SK-N-SH treated with all-trans-retinoic acid at 6 μM for 48 hours (cell line): Measurements from ENCODE around the gene SGCA.

Experiments
- ATAC-seq: fragments of 200-7000 bp; cut with Tn5 transposase; 3 replicates; pipeline ENCODE4 v1.9.1; 2020; ENCODE audit warnings: mild to moderate bottlenecking, moderate library complexity
- ARNTL ChIP-seq: fragments of 450-650 bp; formaldehyde crosslinking; IDR thresholded peaks from 2 replicates; pipeline ENCODE4 v1.5.0; 2020; ENCODE audit warnings: low read depth, mild to moderate bottlenecking, moderate library complexity, borderline replicate concordance
- BACH2 ChIP-seq: fragments of 250-450 bp; sonication (Bioruptor Pico); IDR thresholded peaks from 2 replicates; pipeline ENCODE4 v1.9.0; 2021; ENCODE audit warnings: mild to moderate bottlenecking, borderline replicate concordance
- CSDC2 ChIP-seq: fragments of 250-450 bp; sonication (Bioruptor Pico); IDR thresholded peaks from 2 replicates; pipeline ENCODE4 v1.5.0; 2020; ENCODE audit warnings: mild to moderate bottlenecking, moderate library complexity
- ESRRG ChIP-seq: fragments of 250-450 bp; sonication (Bioruptor Pico); IDR thresholded peaks from 2 replicates; pipeline ENCODE4 v1.6.1; 2021; ENCODE audit warnings: mild to moderate bottlenecking
- GLIS3 ChIP-seq: fragments of 250-450 bp; sonication (Bioruptor Pico); IDR thresholded peaks from 2 replicates; pipeline ENCODE4 v1.5.0; 2020; ENCODE audit warnings: mild to moderate bottlenecking, moderate library complexity
- ISL1 ChIP-seq: fragments of 250-450 bp; sonication (Bioruptor Pico); IDR thresholded peaks from 2 replicates; pipeline ENCODE4 v2.1.2; 2022; ENCODE audit warnings: mild to moderate bottlenecking, moderate library complexity
- OSR1 ChIP-seq: fragments of 250-450 bp; sonication (Bioruptor Pico); IDR thresholded peaks from 2 replicates; pipeline ENCODE4 v1.8.0; 2022; ENCODE audit warnings: moderate library complexity, mild to moderate bottlenecking, inconsistent platforms
- PATZ1 ChIP-seq: fragments of 250-450 bp; sonication (Bioruptor Pico); IDR thresholded peaks from 2 replicates; pipeline ENCODE4 v1.8.0; 2020; ENCODE audit warnings: mild to moderate bottlenecking, moderate library complexity, borderline replicate concordance
- POU6F1 ChIP-seq: fragments of 250-450 bp; sonication (Bioruptor Pico); IDR thresholded peaks from 2 replicates; pipeline ENCODE4 v1.8.0; 2021; ENCODE audit warnings: low read depth, mild to moderate bottlenecking, moderate library complexity, borderline replicate concordance
- PPARA ChIP-seq: fragments of 250-450 bp; sonication (Bioruptor Pico); IDR thresholded peaks from 2 replicates; pipeline ENCODE4 v1.5.0; 2020; ENCODE audit warnings: mild to moderate bottlenecking, borderline replicate concordance
- RARB ChIP-seq: fragments of 250-450 bp; sonication (Bioruptor Pico); IDR thresholded peaks from 2 replicates; pipeline ENCODE4 v1.8.0; 2021; ENCODE audit warnings: mild to moderate bottlenecking, moderate library complexity
- SNAI2 ChIP-seq: fragments of 250-450 bp; sonication (Bioruptor Pico); IDR thresholded peaks from 2 replicates; pipeline ENCODE4 v1.5.0; 2020; ENCODE audit warnings: mild to moderate bottlenecking, moderate library complexity
- TCF4 ChIP-seq: fragments of 250-450 bp; sonication (Bioruptor Pico); IDR thresholded peaks from 2 replicates; pipeline ENCODE4 v1.8.0; 2021; ENCODE audit warnings: mild to moderate bottlenecking, moderate library complexity, borderline replicate concordance
- TOX ChIP-seq: fragments of 250-450 bp; sonication (Bioruptor Pico); IDR thresholded peaks from 2 replicates; pipeline ENCODE4 v1.8.0; 2021; ENCODE audit warnings: mild to moderate bottlenecking, moderate library complexity, borderline replicate concordance
- ZC3H10 ChIP-seq: fragments of 250-450 bp; sonication (Bioruptor Pico); IDR thresholded peaks from 2 replicates; pipeline ENCODE4 v1.5.1; 2021; ENCODE audit warnings: mild to moderate bottlenecking, moderate library complexity
- ZFP3 ChIP-seq: fragments of 250-450 bp; sonication (Bioruptor Pico); IDR thresholded peaks from 2 replicates; pipeline ENCODE4 v1.5.0; 2020; ENCODE audit warnings: mild to moderate bottlenecking, moderate library complexity
- ZNF565 ChIP-seq: fragments of 450-650 bp; formaldehyde crosslinking; conservative IDR thresholded peaks from 2 replicates; pipeline ENCODE4 v1.5.0; 2020; ENCODE audit warnings: low read depth, mild to moderate bottlenecking, moderate library complexity
- ZNF70 ChIP-seq: fragments of 450-650 bp; formaldehyde crosslinking; IDR thresholded peaks from 2 replicates; pipeline ENCODE4 v1.5.0; 2020; ENCODE audit warnings: mild to moderate bottlenecking, moderate library complexity
- TF ChIP-seq, protein P1 (sequence below): fragments of 250-450 bp; sonication (Bioruptor Pico); IDR thresholded peaks from 2 replicates; pipeline ENCODE4 v1.5.0; 2020; ENCODE audit warnings: mild to moderate bottlenecking, moderate library complexity
- TF ChIP-seq, protein P2 (sequence below): fragments of 250-450 bp; sonication (Bioruptor Pico); IDR thresholded peaks from 2 replicates; pipeline ENCODE4 v1.5.1; 2021; ENCODE audit warnings: mild to moderate bottlenecking, moderate library complexity

SGCA gene

DNA sequence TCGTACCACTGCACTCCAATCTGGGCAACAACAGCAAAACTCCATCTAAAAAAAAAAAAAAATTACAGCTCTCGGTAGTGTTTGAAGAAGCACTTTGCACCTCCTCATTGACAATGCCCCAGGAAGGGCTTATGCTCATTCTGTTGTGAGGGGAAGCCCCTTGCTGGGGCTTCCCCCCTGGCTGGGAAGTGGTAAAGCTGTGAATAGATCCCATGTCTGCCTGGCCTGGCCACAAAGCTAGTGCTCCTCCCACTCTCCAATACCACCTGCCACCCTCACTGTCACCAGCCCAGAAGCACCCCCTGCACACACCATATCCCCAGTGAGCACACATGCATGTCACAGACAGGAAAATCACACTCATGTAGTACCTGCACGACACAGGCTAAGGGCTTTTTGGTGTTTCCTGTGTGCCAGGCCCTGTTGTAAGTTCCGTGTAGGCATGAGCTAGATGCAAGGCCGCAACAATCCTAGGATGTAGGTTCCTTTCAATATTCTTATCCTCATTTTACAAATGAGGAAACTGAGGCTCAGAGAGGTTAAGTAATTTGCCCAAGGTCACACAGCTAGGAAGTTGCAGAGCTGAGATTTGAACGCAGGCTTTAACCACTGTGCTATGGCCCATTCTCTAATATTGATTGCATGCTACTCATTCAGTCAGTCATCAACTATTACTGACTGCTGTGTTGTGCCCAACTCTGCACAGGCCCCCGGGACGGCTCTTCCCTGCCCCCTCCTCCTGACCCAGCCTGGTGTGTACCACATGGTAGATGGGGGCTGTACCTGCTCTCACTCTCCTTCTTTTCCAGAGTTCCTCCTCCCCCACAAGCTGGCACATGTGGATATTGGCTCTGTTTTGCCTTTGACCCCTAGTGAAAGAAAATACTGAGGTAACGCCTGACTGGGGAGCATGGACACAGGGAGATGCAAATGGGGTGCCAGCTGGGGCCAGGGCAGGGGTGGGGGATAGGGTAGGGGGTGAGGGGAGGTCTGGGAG lies 47.5 kb downstream of the SGCA start:
- TF ChIP-seq TCF4 (CRISPR knock-in tag) (no peak), ZC3H10 (CRISPR knock-in tag) (no peak), ISL1 (CRISPR knock-in tag) (no peak), SNAI2 (CRISPR knock-in tag) (no peak)
- ATAC-seq = no peak

GRCh38 chr17:50214976-50215760 lies 49.4 kb downstream of the SGCA start:
- no peak for ATAC-seq
- no peak for TF ChIP-seq RARB (CRISPR knock-in tag)
- no peak for TF ChIP-seq ESRRG (CRISPR knock-in tag)
- TF ChIP-seq TOX (CRISPR knock-in tag) = no peak

GRCh38 chr17:50217591-50217990 lies 51.8 kb downstream of the SGCA start:
- TF ChIP-seq PPARA (no peak), GLIS3 (CRISPR knock-in tag) (no peak), ZFP3 (CRISPR knock-in tag) (no peak), ISL1 (CRISPR knock-in tag) (no peak), ZNF565 (CRISPR knock-in tag) (no peak), TOX (CRISPR knock-in tag) (no peak), PATZ1 (CRISPR knock-in tag) (no peak), CSDC2 (CRISPR knock-in tag) (no peak)
- TF ChIP-seq, protein P1, sequence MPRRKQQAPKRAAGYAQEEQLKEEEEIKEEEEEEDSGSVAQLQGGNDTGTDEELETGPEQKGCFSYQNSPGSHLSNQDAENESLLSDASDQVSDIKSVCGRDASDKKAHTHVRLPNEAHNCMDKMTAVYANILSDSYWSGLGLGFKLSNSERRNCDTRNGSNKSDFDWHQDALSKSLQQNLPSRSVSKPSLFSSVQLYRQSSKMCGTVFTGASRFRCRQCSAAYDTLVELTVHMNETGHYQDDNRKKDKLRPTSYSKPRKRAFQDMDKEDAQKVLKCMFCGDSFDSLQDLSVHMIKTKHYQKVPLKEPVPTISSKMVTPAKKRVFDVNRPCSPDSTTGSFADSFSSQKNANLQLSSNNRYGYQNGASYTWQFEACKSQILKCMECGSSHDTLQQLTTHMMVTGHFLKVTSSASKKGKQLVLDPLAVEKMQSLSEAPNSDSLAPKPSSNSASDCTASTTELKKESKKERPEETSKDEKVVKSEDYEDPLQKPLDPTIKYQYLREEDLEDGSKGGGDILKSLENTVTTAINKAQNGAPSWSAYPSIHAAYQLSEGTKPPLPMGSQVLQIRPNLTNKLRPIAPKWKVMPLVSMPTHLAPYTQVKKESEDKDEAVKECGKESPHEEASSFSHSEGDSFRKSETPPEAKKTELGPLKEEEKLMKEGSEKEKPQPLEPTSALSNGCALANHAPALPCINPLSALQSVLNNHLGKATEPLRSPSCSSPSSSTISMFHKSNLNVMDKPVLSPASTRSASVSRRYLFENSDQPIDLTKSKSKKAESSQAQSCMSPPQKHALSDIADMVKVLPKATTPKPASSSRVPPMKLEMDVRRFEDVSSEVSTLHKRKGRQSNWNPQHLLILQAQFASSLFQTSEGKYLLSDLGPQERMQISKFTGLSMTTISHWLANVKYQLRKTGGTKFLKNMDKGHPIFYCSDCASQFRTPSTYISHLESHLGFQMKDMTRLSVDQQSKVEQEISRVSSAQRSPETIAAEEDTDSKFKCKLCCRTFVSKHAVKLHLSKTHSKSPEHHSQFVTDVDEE (CRISPR knock-in tag) = no peak
- TF ChIP-seq, protein P2, sequence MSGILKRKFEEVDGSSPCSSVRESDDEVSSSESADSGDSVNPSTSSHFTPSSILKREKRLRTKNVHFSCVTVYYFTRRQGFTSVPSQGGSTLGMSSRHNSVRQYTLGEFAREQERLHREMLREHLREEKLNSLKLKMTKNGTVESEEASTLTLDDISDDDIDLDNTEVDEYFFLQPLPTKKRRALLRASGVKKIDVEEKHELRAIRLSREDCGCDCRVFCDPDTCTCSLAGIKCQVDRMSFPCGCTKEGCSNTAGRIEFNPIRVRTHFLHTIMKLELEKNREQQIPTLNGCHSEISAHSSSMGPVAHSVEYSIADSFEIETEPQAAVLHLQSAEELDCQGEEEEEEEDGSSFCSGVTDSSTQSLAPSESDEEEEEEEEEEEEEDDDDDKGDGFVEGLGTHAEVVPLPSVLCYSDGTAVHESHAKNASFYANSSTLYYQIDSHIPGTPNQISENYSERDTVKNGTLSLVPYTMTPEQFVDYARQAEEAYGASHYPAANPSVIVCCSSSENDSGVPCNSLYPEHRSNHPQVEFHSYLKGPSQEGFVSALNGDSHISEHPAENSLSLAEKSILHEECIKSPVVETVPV (CRISPR knock-in tag) = no peak
- no peak for ATAC-seq

GRCh38 chr17:50218071-50218759 lies 52.4 kb downstream of the SGCA start:
- no peak for ATAC-seq
- TF ChIP-seq OSR1 (no peak), ESRRG (CRISPR knock-in tag) (no peak), ARNTL (CRISPR knock-in tag) (no peak), RARB (CRISPR knock-in tag) (no peak), POU6F1 (no peak), SNAI2 (CRISPR knock-in tag) (no peak), PPARA (no peak), ZNF70 (CRISPR knock-in tag) (no peak), BACH2 (no peak), ISL1 (CRISPR knock-in tag) (no peak), ZNF565 (CRISPR knock-in tag) (no peak), TCF4 (CRISPR knock-in tag) (no peak), PATZ1 (CRISPR knock-in tag) (no peak)
